H9 (cell line): Measurements from ENCODE around the gene MANF. TPM values are rescaled to one million over a fixed set of nuclear protein-coding genes. Genes with fewer than 3 reads are reported as not detected.
A peak's percentile ranks its signal among the peaks of the same experiment; 100 is the strongest.

ENCODE experiments used
- DNase-seq: peaks from one replicate; pipeline ENCODE4 v3.0.0-alpha.2; 2017
- H2AFZ ChIP-seq: one replicate; pipeline ENCODE4 v1.6.1; 2013; ENCODE audit warnings: mild to moderate bottlenecking, low read length, control low read depth, moderate library complexity
- H2AK5ac ChIP-seq: 2 replicates; pipeline ENCODE4 v1.6.1; 2013; ENCODE audit warnings: low read length, control low read depth, mixed read lengths; ENCODE audit not compliant: insufficient read length
- H2BK120ac ChIP-seq: one replicate; pipeline ENCODE4 v1.6.1; 2013; ENCODE audit warnings: low read depth, mild to moderate bottlenecking, low read length, control low read depth, inconsistent platforms; ENCODE audit not compliant: poor library complexity, severe bottlenecking
- H2BK12ac ChIP-seq: 2 replicates; pipeline ENCODE4 v1.6.1; 2013; ENCODE audit warnings: low read length, control low read depth, mixed read lengths, low read depth; ENCODE audit not compliant: insufficient read length
- H2BK15ac ChIP-seq: 2 replicates; pipeline ENCODE4 v1.6.1; 2013; ENCODE audit warnings: low read depth, low read length, control low read depth
- H2BK20ac ChIP-seq: one replicate; pipeline ENCODE4 v1.6.1; 2013; ENCODE audit warnings: low read depth, mild to moderate bottlenecking, low read length, control low read depth, inconsistent platforms; ENCODE audit not compliant: poor library complexity, severe bottlenecking
- H2BK5ac ChIP-seq: 2 replicates; pipeline ENCODE4 v1.6.1; 2013; ENCODE audit warnings: low read length, control low read depth, mixed read lengths; ENCODE audit not compliant: insufficient read length
- H3K14ac ChIP-seq: 2 replicates; pipeline ENCODE4 v1.6.1; 2013; ENCODE audit warnings: low read length, control low read depth; ENCODE audit not compliant: insufficient read depth
- H3K18ac ChIP-seq: 2 replicates; pipeline ENCODE4 v1.6.1; 2013; ENCODE audit warnings: low read depth, mild to moderate bottlenecking, mixed read lengths, low read length, control low read depth; ENCODE audit not compliant: insufficient read length
- H3K23ac ChIP-seq: 2 replicates; pipeline ENCODE4 v1.6.1; 2013; ENCODE audit warnings: low read length, control low read depth, mixed read lengths, low read depth; ENCODE audit not compliant: insufficient read length
- H3K23me2 ChIP-seq: 2 replicates; pipeline ENCODE4 v1.6.1; 2013; ENCODE audit warnings: low read depth, mild to moderate bottlenecking, mixed read lengths, low read length, control low read depth; ENCODE audit not compliant: insufficient read length, poor library complexity, severe bottlenecking
- H3K27ac ChIP-seq: 2 replicates; pipeline ENCODE4 v1.5.1; 2013; ENCODE audit warnings: low read length, control low read depth, mixed read lengths, low read depth; ENCODE audit not compliant: insufficient read length
- H3K27me3 ChIP-seq: 2 replicates; pipeline ENCODE4 v1.6.1; 2013; ENCODE audit warnings: low read length, control low read depth, inconsistent platforms; ENCODE audit not compliant: insufficient read depth
- H3K4ac ChIP-seq: 2 replicates; pipeline ENCODE4 v1.6.1; 2013; ENCODE audit warnings: low read depth, mild to moderate bottlenecking, control low read depth, inconsistent platforms, low read length, moderate library complexity
- H3K4me1 ChIP-seq: 2 replicates; pipeline ENCODE4 v1.6.1; 2013; ENCODE audit warnings: low read length, control low read depth, inconsistent platforms; ENCODE audit not compliant: insufficient read depth
- H3K4me2 ChIP-seq: 2 replicates; pipeline ENCODE4 v1.6.1; 2013; ENCODE audit warnings: low read length, control low read depth, mixed read lengths; ENCODE audit not compliant: insufficient read length, insufficient read depth
- H3K56ac ChIP-seq: 2 replicates; pipeline ENCODE4 v1.6.1; 2013; ENCODE audit warnings: low read depth, mild to moderate bottlenecking, mixed read lengths, low read length, control low read depth; ENCODE audit not compliant: insufficient read length
- H3K79me1 ChIP-seq: 2 replicates; pipeline ENCODE4 v1.6.1; 2013; ENCODE audit warnings: low read depth, mild to moderate bottlenecking, moderate library complexity, low read length, control low read depth, inconsistent platforms; ENCODE audit not compliant: insufficient read depth, poor library complexity, severe bottlenecking
- H3K79me2 ChIP-seq: 2 replicates; pipeline ENCODE4 v1.6.1; 2013; ENCODE audit warnings: low read length, control low read depth, inconsistent platforms; ENCODE audit not compliant: insufficient read depth
- H3K9ac ChIP-seq: 2 replicates; pipeline ENCODE4 v1.6.1; 2013; ENCODE audit warnings: low read length, control low read depth, mixed read lengths; ENCODE audit not compliant: insufficient read length; ENCODE audit errors: extremely low read depth
- H3K9me3 ChIP-seq: one replicate; pipeline ENCODE4 v1.6.1; 2013; ENCODE audit warnings: low read depth, low read length, inconsistent platforms; ENCODE audit not compliant: control insufficient read depth
- H3T11ph ChIP-seq: one replicate; pipeline ENCODE4 v1.6.1; 2013; ENCODE audit warnings: mild to moderate bottlenecking, low read length, control low read depth, inconsistent platforms
- H4K20me1 ChIP-seq: one replicate; pipeline ENCODE4 v1.6.1; 2013; ENCODE audit not compliant: control insufficient read depth, insufficient read length, insufficient read depth
- H4K5ac ChIP-seq: 2 replicates; pipeline ENCODE4 v1.6.1; 2013; ENCODE audit warnings: low read depth, mild to moderate bottlenecking, mixed read lengths, low read length, control low read depth; ENCODE audit not compliant: insufficient read length
- H4K8ac ChIP-seq: replicated peaks from 2 replicates; pipeline ENCODE4 v1.6.1; 2013; ENCODE audit warnings: low read length, control low read depth, mixed read lengths, low read depth; ENCODE audit not compliant: insufficient read length
- H4K91ac ChIP-seq: 2 replicates; pipeline ENCODE4 v1.6.1; 2013; ENCODE audit warnings: low read depth, mild to moderate bottlenecking, moderate library complexity, mixed read lengths, low read length, control low read depth; ENCODE audit not compliant: insufficient read length
- H3K27ac Mint-ChIP-seq, 3 experiments: 2 replicates in 2 of 3; 3 replicates in 1 of 3; pipeline ENCODE4 v1.8.0; 2020 to 2021; ENCODE audit warnings: mixed read lengths in 3 of 3, mild to moderate bottlenecking in 1 of 3, moderate library complexity in 1 of 3
- H3K27me3 Mint-ChIP-seq: 2 replicates; pipeline ENCODE4 v1.8.0; 2021; ENCODE audit warnings: low read depth, mild to moderate bottlenecking, moderate library complexity, mixed read lengths
- H3K36me3 Mint-ChIP-seq, 3 experiments: 2 replicates in 2 of 3; 3 replicates in 1 of 3; pipeline ENCODE4 v1.8.0; 2020 to 2021; ENCODE audit warnings: low read depth in 3 of 3, mixed read lengths in 3 of 3; ENCODE audit not compliant: insufficient read depth in 1 of 3
- H3K4me1 Mint-ChIP-seq, 2 experiments: 2 replicates each; pipeline ENCODE4 v1.8.0; 2020; ENCODE audit warnings: mixed read lengths in 2 of 2
- H3K4me3 Mint-ChIP-seq, 2 experiments: 2 replicates in 1 of 2; 3 replicates in 1 of 2; pipeline ENCODE4 v1.8.0; 2020 to 2021; ENCODE audit warnings: mild to moderate bottlenecking in 2 of 2, mixed read lengths in 2 of 2, moderate library complexity in 1 of 2
- H3K9me3 Mint-ChIP-seq, 2 experiments: 2 replicates in 1 of 2; 3 replicates in 1 of 2; pipeline ENCODE4 v1.8.0; 2020; ENCODE audit warnings: mild to moderate bottlenecking in 2 of 2, mixed read lengths in 2 of 2, moderate library complexity in 1 of 2
- WGBS: extraction: QIAGEN DNeasy Blood & Tissue Kit; methylation state at CpG from one replicate; pipeline ENCODE4 v1.1.7; 2013; ENCODE audit warnings: missing lambda C conversion rate, low lambda C conversion rate, mixed read lengths; ENCODE audit not compliant: insufficient read length; ENCODE audit errors: extremely low coverage; 5-methylcytosine and 5-hydroxymethylcytosine counted together
- total RNA-seq: library from RNA; stranded (reverse); gene quantifications from 2 replicates; pipeline ENCODE4 v1.2.1, GENCODE V29; 2021
- TF ChIP-seq, protein P1 (sequence below): fragments of 200-600 bp; sonication (generic); conservative IDR thresholded peaks from 3 replicates; pipeline ENCODE4 v1.8.0; 2021; ENCODE audit warnings: antibody characterized with exemption, mild to moderate bottlenecking

MANF gene
- total RNA-seq, 1 experiment from 2014 or later, result 148 TPM

DNA sequence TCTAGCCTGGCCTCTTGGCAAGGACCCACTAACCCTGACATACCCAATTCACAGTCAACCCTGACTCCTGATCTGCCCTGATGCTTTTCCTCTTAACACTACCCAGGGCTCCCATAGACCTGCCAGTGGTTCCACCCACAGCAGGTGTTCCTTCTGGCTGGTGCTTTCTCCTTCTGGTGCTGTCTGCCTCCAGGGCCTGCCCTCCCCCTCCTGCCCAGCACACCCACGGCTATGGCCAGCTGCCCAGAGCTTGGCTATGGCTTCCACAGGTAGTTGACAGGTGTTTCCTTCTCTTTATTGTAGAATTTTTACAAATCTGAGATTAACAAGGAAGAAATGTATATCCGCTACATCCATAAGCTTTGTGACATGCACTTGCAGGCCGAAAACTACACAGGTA, 46.5 kb upstream of the MANF start:
- H3K9me3 Mint-ChIP-seq, result no peaks in the 10 kb centered on the region
- H3K56ac ChIP-seq, result no peak overlapping the region
- H3K79me1 ChIP-seq, result no peaks in the 10 kb centered on the region
- H3K18ac ChIP-seq, result no peak overlapping the region
- no peak overlapping the region; a peak in 1 of 7 replicates for H3K27ac Mint-ChIP-seq
- WGBS, result no CpG with 5 or more reads among the region's 3 CpGs
- peaks cover 13% of the 10 kb centered on the region for H3K4me1 ChIP-seq
- peaks cover 23 to 27% of the 10 kb centered on the region in 2 experiments for H3K4me1 Mint-ChIP-seq
- no peak overlapping the region for H2BK12ac ChIP-seq
- no peaks in the 10 kb centered on the region for H4K20me1 ChIP-seq
- no peaks in the 10 kb centered on the region for H3K23me2 ChIP-seq
- H2AK5ac ChIP-seq, result no peak overlapping the region
- H3K4ac ChIP-seq, result no peak overlapping the region
- H3K4me2 ChIP-seq, result no peak overlapping the region
- H4K8ac ChIP-seq, result no peak overlapping the region
- DNase-seq, result peak; percentile 12
- H3K9ac ChIP-seq, result no peak overlapping the region
- H3K4me3 Mint-ChIP-seq, result no peak overlapping the region; a peak in 1 of 5 replicates
- no peak overlapping the region for H2AFZ ChIP-seq
- H3T11ph ChIP-seq, result no peak overlapping the region
- no peak overlapping the region for H2BK20ac ChIP-seq
- H2BK15ac ChIP-seq, result no peak overlapping the region
- no peak overlapping the region for H3K23ac ChIP-seq
- peaks cover 4 to 19% (median 8%) of the 10 kb centered on the region in 3 experiments; a peak in 4 of 7 replicates for H3K36me3 Mint-ChIP-seq
- no peaks in the 10 kb centered on the region for H3K27me3 ChIP-seq
- TF ChIP-seq, protein P1, sequence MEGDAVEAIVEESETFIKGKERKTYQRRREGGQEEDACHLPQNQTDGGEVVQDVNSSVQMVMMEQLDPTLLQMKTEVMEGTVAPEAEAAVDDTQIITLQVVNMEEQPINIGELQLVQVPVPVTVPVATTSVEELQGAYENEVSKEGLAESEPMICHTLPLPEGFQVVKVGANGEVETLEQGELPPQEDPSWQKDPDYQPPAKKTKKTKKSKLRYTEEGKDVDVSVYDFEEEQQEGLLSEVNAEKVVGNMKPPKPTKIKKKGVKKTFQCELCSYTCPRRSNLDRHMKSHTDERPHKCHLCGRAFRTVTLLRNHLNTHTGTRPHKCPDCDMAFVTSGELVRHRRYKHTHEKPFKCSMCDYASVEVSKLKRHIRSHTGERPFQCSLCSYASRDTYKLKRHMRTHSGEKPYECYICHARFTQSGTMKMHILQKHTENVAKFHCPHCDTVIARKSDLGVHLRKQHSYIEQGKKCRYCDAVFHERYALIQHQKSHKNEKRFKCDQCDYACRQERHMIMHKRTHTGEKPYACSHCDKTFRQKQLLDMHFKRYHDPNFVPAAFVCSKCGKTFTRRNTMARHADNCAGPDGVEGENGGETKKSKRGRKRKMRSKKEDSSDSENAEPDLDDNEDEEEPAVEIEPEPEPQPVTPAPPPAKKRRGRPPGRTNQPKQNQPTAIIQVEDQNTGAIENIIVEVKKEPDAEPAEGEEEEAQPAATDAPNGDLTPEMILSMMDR, result no peak
- H3K14ac ChIP-seq, result no peak overlapping the region
- H2BK120ac ChIP-seq, result no peak overlapping the region
- H3K9me3 ChIP-seq, result no peaks in the 10 kb centered on the region
- H3K27me3 Mint-ChIP-seq, result no peaks in the 10 kb centered on the region
- H3K27ac ChIP-seq, result no peak overlapping the region
- H4K5ac ChIP-seq, result no peak overlapping the region
- H4K91ac ChIP-seq, result no peak overlapping the region
- no peaks in the 10 kb centered on the region for H3K79me2 ChIP-seq
- no peak overlapping the region for H2BK5ac ChIP-seq
